NCI-H82 treated with DMSO at 0.1 percent for 48 hours (cell line): Measurements from ENCODE around the gene UBE2K.
A peak's percentile ranks its signal among the peaks of the same experiment; 100 is the strongest.
"Not testable (repeated sequence)": the region's sequence is repeated elsewhere in the genome, so short reads cannot be mapped to it uniquely, and the experiment has no call there.

ENCODE experiments used
- DNase-seq: peaks from one replicate; lab custom pipeline; 2025; ENCODE audit not compliant: unreplicated experiment; lab: John Stamatoyannopoulos, UW

UBE2K gene

GRCh38 chr4:39687014-39687413 lies 10.9 kb upstream of the UBE2K start:
- no peak for DNase-seq

GRCh38 chr4:39689970-39690369 lies 8.0 kb upstream of the UBE2K start:
- DNase-seq: no peak

GRCh38 chr4:39698424-39699009 lies 581 bp downstream of the UBE2K start:
- peak; percentile 14 for DNase-seq

GRCh38 chr4:39699687-39700409 lies 1.9 kb downstream of the UBE2K start:
- no peak for DNase-seq

GRCh38 chr4:39700554-39700953 lies 2.6 kb downstream of the UBE2K start:
- DNase-seq: no peak

- no peak for DNase-seq
Measured at GRCh38 chr4:39702716-39703115, 4.8 kb downstream of the UBE2K start.

- DNase-seq: not testable (repeated sequence)
Measured at GRCh38 chr4:39704789-39705188, 6.9 kb downstream of the UBE2K start.

GRCh38 chr4:39706334-39706733 lies 8.4 kb downstream of the UBE2K start:
- no peak for DNase-seq

- no peak for DNase-seq
Measured at GRCh38 chr4:39706741-39707511, 9.0 kb downstream of the UBE2K start.

- no peak for DNase-seq
Measured at GRCh38 chr4:39710098-39710896, 12.4 kb downstream of the UBE2K start.

- DNase-seq: no peak
Measured at GRCh38 chr4:39712819-39713607, 15.1 kb downstream of the UBE2K start.

GRCh38 chr4:39713691-39714090 lies 15.8 kb downstream of the UBE2K start:
- DNase-seq: no peak

- DNase-seq: no peak
Measured at GRCh38 chr4:39714166-39714565, 16.2 kb downstream of the UBE2K start.

GRCh38 chr4:39715788-39716187 lies 17.9 kb downstream of the UBE2K start:
- no peak for DNase-seq

GRCh38 chr4:39716356-39716755 lies 18.4 kb downstream of the UBE2K start:
- DNase-seq: peak; percentile 21

GRCh38 chr4:39717743-39718142 lies 19.8 kb downstream of the UBE2K start:
- not testable (repeated sequence) for DNase-seq

- DNase-seq: no peak
Measured at GRCh38 chr4:39718366-39719323, 20.7 kb downstream of the UBE2K start.

GRCh38 chr4:39719804-39720580 lies 22.1 kb downstream of the UBE2K start:
- DNase-seq: no peak

GRCh38 chr4:39721273-39721672 lies 23.3 kb downstream of the UBE2K start:
- not testable (repeated sequence) for DNase-seq
